Lung (tissue), 12 donors: Measurements from ENCODE around the gene CDA. TPM values are rescaled to one million over a fixed set of nuclear protein-coding genes. Genes with fewer than 3 reads are reported as not detected.
"Not testable (repeated sequence)": the region's sequence is repeated elsewhere in the genome, so short reads cannot be mapped to it uniquely, and the experiment has no call there.

ENCODE experiments used
- ATAC-seq: fragments of 200-7000 bp; cut with Tn5 transposase; one replicate; pipeline ENCODE4 v1.9.1; 2020; ENCODE audit warnings: moderate number of reproducible peaks; ENCODE audit not compliant: insufficient read depth, low FRiP score
- DNase-seq, 3 donors: peaks; one replicate each; pipeline ENCODE4 v3.0.0-alpha.2; 2013 to 2017
- H3K27ac ChIP-seq, 2 donors: one replicate each; pipeline ENCODE4 v1.5.1; 2013; ENCODE audit warnings: mild to moderate bottlenecking in 2 of 2, moderate library complexity in 2 of 2, control low read depth in 1 of 2, inconsistent platforms in 1 of 2, low read depth in 1 of 2, low read length in 1 of 2
- H3K27me3 ChIP-seq, 3 donors: one replicate each; pipeline ENCODE4 v1.5.1; 2013; ENCODE audit warnings: low read length in 2 of 3; ENCODE audit not compliant: control insufficient read depth in 3 of 3, insufficient read depth in 3 of 3
- H3K36me3 ChIP-seq, 4 donors: one replicate each; pipeline ENCODE4 v1.5.1; 2013; ENCODE audit warnings: low read length in 4 of 4, mild to moderate bottlenecking in 1 of 4, moderate library complexity in 1 of 4; ENCODE audit not compliant: control insufficient read depth in 4 of 4, insufficient read depth in 4 of 4
- H3K4me1 ChIP-seq, 5 donors: one replicate each; pipeline ENCODE4 v1.5.1; 2013; ENCODE audit warnings: low read length in 5 of 5, mild to moderate bottlenecking in 2 of 5, moderate library complexity in 1 of 5; ENCODE audit not compliant: control insufficient read depth in 5 of 5, insufficient read depth in 5 of 5
- H3K4me3 ChIP-seq: one replicate; pipeline ENCODE4 v1.5.1; 2013; ENCODE audit warnings: mild to moderate bottlenecking, control low read depth, moderate library complexity
- H3K9ac ChIP-seq, 2 donors: one replicate each; pipeline ENCODE4 v1.5.1; 2013; ENCODE audit warnings: low read length in 2 of 2, control low read depth in 1 of 2; ENCODE audit not compliant: insufficient read depth in 1 of 2
- H3K9me3 ChIP-seq, 4 donors: one replicate each; pipeline ENCODE4 v1.5.1; 2013; ENCODE audit warnings: low read length in 3 of 4, mild to moderate bottlenecking in 1 of 4, moderate library complexity in 1 of 4; ENCODE audit not compliant: control insufficient read depth in 4 of 4, insufficient read depth in 3 of 4
- WGBS, 2 donors: extraction: QIAGEN DNeasy Blood & Tissue Kit; methylation state at CpG; one replicate each; pipeline ENCODE4 v1.1.7; 2013; 5-methylcytosine and 5-hydroxymethylcytosine counted together
- polyA plus RNA-seq, 2 donors: library from polyadenylated mRNA; stranded (reverse); fragments of 200-250 nt; gene quantifications; one replicate each; pipeline ENCODE4 v1.2.1, GENCODE V29; 2013
- total RNA-seq, 2 donors: library from RNA; depleted of rRNA in 1 of 2; stranded (reverse); fragments of >200 nt in 1 of 2; gene quantifications; one replicate each; pipeline ENCODE4 v1.2.1, GENCODE V29; 2014 to 2021
- TF ChIP-seq, protein P1 (sequence below): IDR thresholded peaks from 2 replicates; pipeline ENCODE4 v1.5.1; 2012; ENCODE audit warnings: mild to moderate bottlenecking; ENCODE audit errors: control extremely low read depth, extremely low read depth
- donor health status: control.
- donor health status: control.
- donor health status: Bipolar disorder and iron deficiency.
- donor health status: healthy.
- donor health status: DM: yes; HTN: yes; CAD: no.

CDA gene
- total and polyA plus RNA-seq, 4 donors, result 0.40 to 47.5 (median 3.4) TPM

- WGBS, 2 donors, result 63 to 83% methylated on average over 4 of the region's 4 CpGs
- H3K27ac ChIP-seq, result no peak overlapping the region
- peaks cover 0 to 5% (median 0%) of the 10 kb centered on the region in 5 donors for H3K4me1 ChIP-seq
- peaks cover 0 to 3% (median 0%) of the 10 kb centered on the region in 4 donors for H3K9me3 ChIP-seq
- no peaks in the 10 kb centered on the region for H3K36me3 ChIP-seq
- H3K27me3 ChIP-seq, result peaks cover 0 to 2% (median 0%) of the 10 kb centered on the region in 3 donors
- ATAC-seq (no peak), DNase-seq (no peak)
- no peak overlapping the region for H3K9ac ChIP-seq
- TF ChIP-seq, protein P1, sequence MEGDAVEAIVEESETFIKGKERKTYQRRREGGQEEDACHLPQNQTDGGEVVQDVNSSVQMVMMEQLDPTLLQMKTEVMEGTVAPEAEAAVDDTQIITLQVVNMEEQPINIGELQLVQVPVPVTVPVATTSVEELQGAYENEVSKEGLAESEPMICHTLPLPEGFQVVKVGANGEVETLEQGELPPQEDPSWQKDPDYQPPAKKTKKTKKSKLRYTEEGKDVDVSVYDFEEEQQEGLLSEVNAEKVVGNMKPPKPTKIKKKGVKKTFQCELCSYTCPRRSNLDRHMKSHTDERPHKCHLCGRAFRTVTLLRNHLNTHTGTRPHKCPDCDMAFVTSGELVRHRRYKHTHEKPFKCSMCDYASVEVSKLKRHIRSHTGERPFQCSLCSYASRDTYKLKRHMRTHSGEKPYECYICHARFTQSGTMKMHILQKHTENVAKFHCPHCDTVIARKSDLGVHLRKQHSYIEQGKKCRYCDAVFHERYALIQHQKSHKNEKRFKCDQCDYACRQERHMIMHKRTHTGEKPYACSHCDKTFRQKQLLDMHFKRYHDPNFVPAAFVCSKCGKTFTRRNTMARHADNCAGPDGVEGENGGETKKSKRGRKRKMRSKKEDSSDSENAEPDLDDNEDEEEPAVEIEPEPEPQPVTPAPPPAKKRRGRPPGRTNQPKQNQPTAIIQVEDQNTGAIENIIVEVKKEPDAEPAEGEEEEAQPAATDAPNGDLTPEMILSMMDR, result no peak
- no peak overlapping the region for H3K4me3 ChIP-seq
These were observed 14.1 kb downstream of the CDA start for GRCh38 chr1:20602851-20603450.

DNA sequence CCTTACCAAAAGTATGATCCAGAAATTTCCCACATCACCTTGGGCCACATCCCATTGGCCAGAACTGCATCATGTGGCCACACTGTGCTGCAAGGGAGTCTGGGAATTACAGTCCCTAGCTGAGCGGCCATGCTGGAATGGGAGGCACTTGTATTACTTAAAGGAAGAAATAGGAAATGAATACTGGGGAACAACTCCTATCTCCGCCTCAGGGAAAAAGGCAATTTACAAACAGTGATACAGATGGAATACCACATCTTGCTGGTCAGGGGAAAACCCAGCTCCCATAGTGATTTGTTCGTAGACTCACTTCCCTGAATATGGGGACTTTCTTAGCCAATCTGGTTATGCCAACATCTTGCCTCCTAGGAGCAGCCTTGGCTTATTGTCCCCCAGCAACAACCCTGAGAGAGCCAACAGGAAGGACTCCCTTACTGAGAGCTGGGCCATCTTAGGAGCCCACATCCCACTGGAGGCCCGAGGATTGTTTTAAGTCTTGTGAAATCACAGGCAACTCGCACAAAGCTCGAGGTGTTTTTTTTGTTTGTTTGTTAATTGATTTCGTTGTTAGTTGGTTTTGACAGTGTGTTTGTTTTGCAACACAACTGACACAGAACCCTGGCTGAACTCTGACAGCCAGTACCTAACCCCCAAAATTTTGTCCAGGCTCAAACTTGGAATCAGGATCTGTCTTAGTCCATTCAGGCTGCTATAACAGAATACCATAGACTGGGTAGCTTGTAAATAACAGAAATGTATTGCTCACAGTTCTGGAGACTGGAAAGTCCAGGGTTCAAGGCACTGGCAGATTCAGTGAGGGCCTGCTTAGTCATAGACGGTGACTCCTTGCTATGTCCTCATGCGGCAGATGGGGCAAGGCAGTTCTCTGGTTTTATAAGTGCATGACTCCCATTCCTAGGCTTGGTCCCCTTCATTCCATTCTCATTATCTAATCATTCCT, 14.9 kb downstream of the CDA start:
- peaks cover 0 to 2% (median 0%) of the 10 kb centered on the region in 3 donors for H3K27me3 ChIP-seq
- H3K4me3 ChIP-seq, result no peak overlapping the region
- TF ChIP-seq, protein P1, result no peak
- DNase-seq (no peak), ATAC-seq (no peak)
- no peak overlapping the region for H3K9ac ChIP-seq
- H3K36me3 ChIP-seq, result no peaks in the 10 kb centered on the region
- H3K9me3 ChIP-seq, result peaks cover 0 to 4% (median 0%) of the 10 kb centered on the region in 4 donors
- H3K4me1 ChIP-seq, result peaks cover 0 to 5% (median 0%) of the 10 kb centered on the region in 5 donors
- WGBS, 2 donors, result 40 to 76% methylated on average over 9 of the region's 9 CpGs
- no peak overlapping the region for H3K27ac ChIP-seq

DNA sequence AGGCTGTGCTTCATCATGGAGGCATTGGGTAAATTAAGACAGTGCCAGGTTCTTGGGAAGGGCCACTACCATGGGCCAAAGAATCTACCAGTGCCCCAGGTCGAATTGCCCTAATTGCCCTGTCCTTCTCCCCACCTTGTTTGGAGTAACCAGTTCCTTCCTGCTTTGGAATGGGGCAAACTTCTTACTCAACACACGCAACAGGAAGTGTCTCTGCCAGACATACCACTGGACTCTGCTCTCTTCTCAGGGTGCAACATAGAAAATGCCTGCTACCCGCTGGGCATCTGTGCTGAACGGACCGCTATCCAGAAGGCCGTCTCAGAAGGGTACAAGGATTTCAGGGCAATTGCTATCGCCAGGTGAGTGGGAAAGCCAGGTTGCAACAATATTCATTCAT, 15.8 kb downstream of the CDA start:
- DNase-seq, result no peak
- Histone ChIP-seq H3K9ac (no peak overlapping the region), H3K9me3 (peaks cover 0 to 4% (median 0%) of the 10 kb centered on the region in 4 donors), H3K4me1 (peaks cover 0 to 5% (median 0%) of the 10 kb centered on the region in 5 donors), H3K27me3 (peaks cover 0 to 2% (median 0%) of the 10 kb centered on the region in 3 donors), H3K27ac (no peak overlapping the region), H3K36me3 (no peaks in the 10 kb centered on the region), H3K4me3 (no peak overlapping the region)
- ATAC-seq, result no peak
- TF ChIP-seq, protein P1, result no peak
- 27 to 71% methylated on average over 7 of the region's 7 CpGs for WGBS, 2 donors

- H3K27ac ChIP-seq, H3K36me3 ChIP-seq, H3K9me3 ChIP-seq, H3K27me3 ChIP-seq, H3K4me1 ChIP-seq, ATAC-seq, H3K4me3 ChIP-seq, H3K9ac ChIP-seq, DNase-seq: not testable (repeated sequence)
- 77 to 87% methylated on average over 6 of the region's 7 CpGs for WGBS, 2 donors
These were observed 18.1 kb downstream of the CDA start for GRCh38 chr1:20606801-20607570.
